Head of caudate nucleus (tissue), 42 donors: ENCODE measurements around the gene WDR49.

Experiments
- DNase-seq, 42 donors: peaks; one replicate each; pipeline versions ENCODE4 v3.0.0 to v3.0.0-alpha.2; 2020 to 2021; ENCODE audit warnings: mixed read lengths in 7 of 42
- intact Hi-C: fragments of 100-400 bp; cut with DNase I; formaldehyde crosslinking; loops from one replicate; pipeline ENCODE4 v1.15.0; 2022

WDR49 gene

DNA sequence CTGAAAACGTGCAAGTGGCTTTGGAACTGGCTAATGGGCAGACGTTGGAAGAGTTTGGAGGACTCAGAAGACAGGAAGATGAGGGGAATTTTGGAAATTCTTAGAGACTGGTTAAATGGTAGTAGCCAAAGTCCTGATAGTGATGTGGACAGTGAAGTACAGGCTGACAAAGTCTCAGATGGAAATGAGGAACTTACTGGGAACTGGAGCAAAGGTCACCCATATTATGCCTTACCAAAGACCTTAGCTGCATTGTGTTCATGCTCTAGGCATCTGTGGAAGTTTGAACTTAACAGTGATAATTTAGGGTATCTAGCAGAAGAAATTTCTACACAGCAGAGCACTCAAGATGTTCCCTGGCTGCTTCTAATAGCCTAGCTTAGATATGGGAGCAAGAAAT lies 151.3 kb downstream of the WDR49 start:
- DNase-seq, result no peak
- intact Hi-C loops, result no loop called here

DNA sequence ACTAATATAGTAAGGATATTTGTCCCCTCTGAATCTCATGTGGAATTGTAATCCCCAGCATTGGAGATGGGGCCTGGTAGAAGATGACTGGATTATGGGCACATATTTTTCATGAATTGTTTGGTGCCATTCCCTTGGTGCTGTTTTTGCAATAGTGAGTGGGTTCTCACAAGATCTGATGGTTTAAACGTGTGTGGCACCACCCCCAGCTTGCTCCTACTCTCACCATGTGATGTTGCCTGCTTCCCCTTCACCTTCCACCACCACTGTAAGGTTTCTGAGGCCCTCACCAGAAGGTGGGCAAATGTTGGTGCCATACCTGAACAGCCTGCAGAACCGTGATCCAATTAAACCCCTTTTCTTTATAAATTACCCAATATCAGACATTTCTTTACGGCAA lies 151.8 kb downstream of the WDR49 start:
- peak in 5 of 42 donors; percentile 2 to 39 (median 8) for DNase-seq
- intact Hi-C loops, result no loop called here

DNA sequence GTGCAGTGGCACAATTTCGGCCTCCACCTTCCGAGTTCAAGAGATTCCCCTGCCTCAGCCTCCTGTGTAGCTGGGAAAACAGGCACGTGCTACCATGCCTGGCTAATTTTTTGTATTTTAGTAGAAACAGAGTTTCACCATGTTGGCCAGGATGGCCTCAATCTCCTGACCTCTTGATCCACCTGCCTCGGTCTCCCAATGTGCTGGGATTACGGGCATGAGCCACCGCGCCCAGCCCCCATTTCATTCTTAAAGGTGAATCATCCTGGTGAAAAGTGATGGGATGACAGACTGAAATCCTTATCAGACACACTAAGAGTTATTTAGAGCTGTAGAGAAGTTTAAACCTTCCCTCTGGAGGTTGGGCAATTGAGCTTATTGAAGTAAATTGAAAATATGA lies 155.8 kb downstream of the WDR49 start:
- intact Hi-C loops, result no loop called here
- DNase-seq, result no peak

DNA sequence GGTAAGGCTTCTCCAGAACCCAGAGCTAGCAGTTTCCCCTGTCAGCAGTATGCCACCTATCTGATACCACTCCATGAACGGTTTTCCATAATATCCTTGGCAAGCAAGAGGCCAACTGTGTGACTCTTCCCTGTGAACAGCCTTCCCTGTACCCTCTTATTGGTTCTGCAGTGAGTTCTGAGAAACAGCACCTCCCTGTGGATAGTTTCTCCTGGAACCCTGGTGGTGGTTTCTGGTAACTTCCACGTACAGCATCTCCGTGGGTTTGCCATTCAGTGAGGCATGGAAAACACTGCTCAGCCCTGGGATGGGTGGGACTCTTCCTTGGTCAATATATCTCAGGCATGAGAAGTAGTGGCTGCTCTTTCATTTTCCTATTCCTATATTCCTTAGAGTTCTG lies 160.5 kb downstream of the WDR49 start:
- no peak for DNase-seq
- intact Hi-C loops, result no loop called here

- DNase-seq, result no peak
- intact Hi-C loops, result no loop called here
These were observed 162.1 kb downstream of the WDR49 start for GRCh38 chr3:167491621-167492020.

DNA sequence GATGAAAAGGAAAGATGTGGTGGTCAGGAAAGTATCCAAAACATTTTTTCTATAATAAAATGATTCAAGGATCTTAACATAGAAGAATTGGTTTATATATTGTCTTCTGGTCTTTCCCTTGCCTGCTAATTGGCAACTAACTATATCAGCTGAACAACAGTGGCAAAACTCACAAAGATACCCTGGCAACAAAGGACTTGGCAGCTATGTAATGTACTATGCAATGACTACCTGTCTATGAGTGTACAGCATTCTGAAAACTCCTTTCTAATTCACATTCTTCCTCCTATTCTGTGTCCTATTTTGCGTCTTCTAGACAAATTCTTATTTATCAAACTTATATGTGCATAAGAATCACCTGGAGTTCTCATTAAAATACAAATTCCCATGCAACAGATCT lies 164.2 kb downstream of the WDR49 start:
- intact Hi-C loops, result no loop called here
- no peak for DNase-seq

- intact Hi-C loops, result no loop called here
- DNase-seq, result no peak
These were observed 166.2 kb downstream of the WDR49 start for GRCh38 chr3:167487556-167487955.

GRCh38 chr3:167484551-167484950 lies 169.2 kb downstream of the WDR49 start:
- intact Hi-C loops, result no loop called here
- DNase-seq, result no peak

DNA sequence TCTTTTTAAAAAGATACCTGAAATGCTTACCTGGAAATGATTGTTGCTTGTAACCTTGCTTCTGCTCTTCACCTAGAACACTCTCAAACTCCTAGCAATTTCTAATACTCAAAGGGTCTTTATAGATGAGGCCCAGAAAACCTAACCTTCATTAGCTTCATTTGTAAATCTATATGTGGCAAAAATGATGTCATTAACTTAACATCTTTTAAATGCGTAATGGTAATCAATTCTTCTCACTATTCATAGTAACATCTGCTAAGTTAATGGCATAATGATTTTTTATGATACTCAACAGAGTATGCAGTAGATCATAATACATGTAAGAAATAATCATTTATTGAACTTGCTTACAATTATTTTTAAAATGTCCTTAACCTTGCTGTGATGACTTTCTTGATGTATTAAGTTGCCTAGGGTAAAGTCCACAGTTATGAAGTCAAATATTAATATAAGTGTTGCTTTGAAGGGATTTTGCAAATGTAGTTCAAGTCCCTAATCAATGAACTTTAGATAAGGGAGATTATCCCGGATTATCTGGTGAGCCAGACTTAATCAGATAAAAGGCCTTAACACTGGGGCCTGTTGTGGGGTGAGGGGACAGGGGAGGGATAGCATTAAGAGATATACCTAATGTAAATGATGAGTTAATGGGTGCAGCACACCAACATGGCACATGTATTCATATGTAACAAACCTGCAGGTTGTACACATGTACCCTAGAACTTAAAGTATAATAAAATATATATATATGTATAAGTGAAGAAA lies 169.8 kb downstream of the WDR49 start:
- intact Hi-C loops, result no loop called here
- no peak for DNase-seq

DNA sequence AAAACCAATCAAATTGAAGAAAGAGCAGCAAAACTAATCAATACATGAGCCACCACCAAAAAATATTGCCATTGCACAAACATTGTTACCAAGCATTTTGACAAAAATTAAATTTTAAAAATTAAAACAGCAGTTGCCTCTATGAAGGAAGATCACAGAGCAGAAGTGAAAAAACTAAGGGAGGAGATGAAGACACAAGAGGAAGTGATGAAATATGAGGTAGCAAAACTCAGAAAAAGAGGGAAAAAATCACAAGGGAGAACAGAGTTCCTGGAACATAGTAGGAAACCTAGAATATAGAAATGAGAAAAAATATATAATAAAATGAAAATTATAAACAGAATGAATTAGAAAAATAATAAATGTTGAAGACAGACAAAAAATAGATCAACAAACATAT lies 172.6 kb downstream of the WDR49 start:
- intact Hi-C loops, result no loop called here
- DNase-seq, result no peak

DNA sequence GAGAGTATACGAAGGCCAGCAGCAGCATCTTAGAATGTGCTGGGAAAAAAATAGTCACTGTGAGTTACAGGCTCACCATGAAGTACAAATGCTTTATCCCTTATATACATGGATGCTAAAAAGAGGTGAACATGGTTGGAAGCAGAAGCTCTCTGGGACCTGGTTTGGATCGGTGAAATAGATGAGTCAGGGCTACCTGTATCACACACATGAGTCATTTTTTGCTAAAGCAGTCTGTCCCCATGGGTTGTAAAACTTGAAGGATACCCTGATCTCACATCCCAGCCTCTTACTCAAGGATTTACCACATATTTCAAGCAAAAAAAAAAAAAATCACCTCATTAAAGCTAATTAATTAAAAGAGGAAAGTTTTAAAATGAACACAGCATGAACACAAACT lies 173.0 kb downstream of the WDR49 start:
- intact Hi-C loops, result no loop called here

GRCh38 chr3:167473863-167474262 lies 179.9 kb downstream of the WDR49 start, which contains the start of gene SERPINI2:
TSS of gene SERPINI2 (minus strand) at chr3:167474042. CDS start at chr3:167471834, 2,208 bp downstream.
- no peak for DNase-seq
- intact Hi-C loops, result no loop called here

More for the DNA sequence above, 173.0 kb downstream of the WDR49 start:
- DNase-seq, result no peak

DNA sequence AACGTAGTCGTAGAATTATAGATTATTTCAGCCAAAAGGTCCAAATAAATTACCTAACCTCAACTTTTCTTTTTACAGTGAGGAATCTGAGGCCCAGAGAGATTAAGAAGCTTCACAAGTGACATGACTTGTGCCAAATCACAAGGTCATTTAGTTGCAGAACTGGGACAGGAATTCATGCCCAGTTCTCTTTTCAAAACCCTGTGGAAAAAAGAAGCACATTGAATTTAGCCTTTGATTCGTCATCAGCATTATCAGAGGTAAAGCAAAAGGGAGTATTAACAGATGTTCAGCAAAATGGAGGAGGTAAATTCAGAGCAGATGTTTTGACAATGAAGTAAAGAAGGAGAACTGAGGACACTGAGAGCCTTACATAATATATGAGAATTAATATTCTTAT lies 184.4 kb downstream of the WDR49 start:
- no peak for DNase-seq

DNA sequence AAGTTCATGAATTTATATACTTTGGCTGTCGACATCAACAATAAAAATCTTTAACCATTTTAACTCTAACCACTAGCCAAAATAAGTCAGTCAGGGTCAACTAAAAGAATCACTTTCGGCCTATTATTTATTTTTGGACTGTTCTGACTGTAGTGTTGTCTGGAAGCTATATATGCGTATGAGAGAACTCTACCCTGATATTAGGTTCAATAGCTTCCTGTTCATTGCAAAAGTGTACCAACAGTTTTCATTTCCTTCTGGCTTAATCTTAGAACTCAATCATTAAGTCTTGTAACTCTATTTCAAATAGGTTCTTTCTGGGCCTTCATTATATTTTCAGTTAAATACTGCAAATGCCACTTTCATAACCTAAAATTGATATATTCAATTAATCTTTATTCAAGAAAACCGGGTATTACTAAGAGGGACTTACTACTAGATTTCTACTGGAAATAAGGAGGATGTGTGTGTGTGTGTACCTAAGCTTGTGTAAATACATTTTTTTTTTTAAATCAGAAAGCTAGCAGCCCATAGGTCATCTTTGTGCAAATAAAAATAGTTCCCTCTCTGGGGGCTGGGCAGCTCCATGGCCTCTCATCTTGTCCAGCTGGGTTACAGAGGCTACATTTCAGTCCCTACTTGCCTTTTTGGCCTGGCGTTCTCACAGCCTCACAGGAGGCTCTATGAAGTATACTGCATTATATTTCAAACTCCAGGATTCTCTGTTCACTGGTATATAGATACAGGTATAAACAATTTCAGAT lies 185.7 kb downstream of the WDR49 start:
- DNase-seq, result no peak
- intact Hi-C loops, result no loop called here

More for the DNA sequence above, 184.4 kb downstream of the WDR49 start:
- intact Hi-C loops, result no loop called here

- intact Hi-C loops, result no loop called here
- DNase-seq, result peak in 1 of 42 donors; percentile 9
These were observed 186.8 kb downstream of the WDR49 start for GRCh38 chr3:167466966-167467365.

DNA sequence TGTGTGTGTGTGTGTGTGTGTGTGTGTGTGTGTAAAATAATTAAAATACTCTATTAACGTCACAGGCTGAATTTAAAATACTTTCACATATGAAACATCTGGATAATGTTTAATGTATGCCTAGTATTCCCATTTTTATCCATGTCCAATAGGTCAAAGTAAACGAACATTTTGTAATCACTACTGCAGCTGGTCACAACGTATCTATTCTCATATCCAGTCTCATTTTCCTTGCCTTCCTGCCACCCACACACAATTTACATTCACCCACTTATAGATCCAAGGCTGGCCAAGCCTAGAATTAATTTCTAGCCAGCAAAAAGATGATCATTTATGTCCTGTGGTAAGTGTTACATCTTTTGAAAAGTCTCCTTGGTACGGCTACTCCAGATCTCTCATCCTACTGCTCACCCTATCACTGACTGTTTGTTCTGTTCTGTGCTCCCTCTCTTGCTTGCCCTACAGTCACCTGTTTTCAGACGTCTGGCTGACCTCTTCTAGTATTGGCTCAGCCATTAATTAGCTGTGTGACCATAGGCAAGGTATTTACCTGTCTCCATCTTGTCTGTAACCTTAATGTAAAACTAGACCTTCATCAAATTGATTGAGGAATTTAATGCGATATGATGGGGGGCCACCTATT lies 197.5 kb downstream of the WDR49 start:
- intact Hi-C loops, result no loop called here
- DNase-seq, result no peak

DNA sequence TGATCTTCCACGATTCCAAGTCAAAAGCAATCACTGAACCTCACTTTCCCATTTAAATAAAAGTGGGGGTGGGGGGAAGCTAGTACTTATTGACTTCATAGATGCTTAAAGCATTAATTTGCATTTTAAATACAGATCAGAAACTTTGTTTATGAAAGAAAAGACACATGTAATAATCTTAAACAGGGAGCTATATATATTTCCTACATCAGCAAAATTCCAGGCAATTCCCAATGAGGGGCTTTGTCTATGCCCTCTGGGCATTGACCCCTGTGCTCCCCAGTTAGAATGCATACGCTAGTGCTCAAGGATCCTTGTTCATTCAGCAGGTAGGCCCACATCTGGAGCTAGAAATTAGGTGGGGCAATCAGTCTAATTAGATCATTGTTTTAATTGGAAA lies 199.9 kb downstream of the WDR49 start:
- no peak for DNase-seq
- intact Hi-C loops, result no loop called here

DNA sequence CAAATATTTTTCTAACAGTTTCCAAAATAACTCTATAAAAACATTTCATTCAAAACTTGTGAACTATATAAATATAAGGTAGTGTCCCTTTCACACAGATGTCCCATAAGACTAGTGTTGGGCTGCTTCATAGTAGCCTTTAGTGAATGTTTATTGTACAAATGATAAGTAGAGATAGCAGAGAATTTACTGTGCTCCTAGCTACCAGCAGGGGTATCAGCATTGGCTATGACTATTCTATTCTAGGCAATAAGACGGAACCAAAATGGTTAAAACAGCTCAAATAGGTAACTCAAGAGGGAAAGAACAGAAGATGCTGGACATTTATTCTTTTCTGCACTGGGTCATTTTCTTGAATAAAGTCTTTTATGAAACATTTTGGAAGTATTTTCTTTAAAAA lies 202.5 kb downstream of the WDR49 start:
- DNase-seq, result no peak
- intact Hi-C loops, result no loop called here

- DNase-seq, result no peak
- intact Hi-C loops, result no loop called here
These were observed 203.1 kb downstream of the WDR49 start for GRCh38 chr3:167450675-167451074.

- no peak for DNase-seq
- intact Hi-C loops, result no loop called here
These were observed 203.5 kb downstream of the WDR49 start for GRCh38 chr3:167450195-167450594.
